Gastrocnemius medialis (tissue), 4 donors: ENCODE measurements around the gene CCDC146.

Experiments
- POLR2A ChIP-seq, 2 donors: fragments of 450-650 bp; IDR thresholded peaks; one replicate each; pipeline ENCODE4 v1.6.1; 2017; ENCODE audit warnings: antibody characterized with exemption in 2 of 2, mild to moderate bottlenecking in 2 of 2, moderate library complexity in 2 of 2
- TF ChIP-seq, protein P1 (sequence below), 5 experiments: fragments of 450-650 bp in 3 of 5; fragments of 200-600 bp in 2 of 5; sonication (generic) in 2 of 5; IDR thresholded peaks in 4 of 5; conservative IDR thresholded peaks in 1 of 5; 1 replicate in 4 of 5; 2 replicates in 1 of 5; pipeline ENCODE4 v1.5.1; 2016 to 2019; ENCODE audit warnings: antibody characterized with exemption in 5 of 5, mild to moderate bottlenecking in 3 of 5, moderate library complexity in 3 of 5

DNA sequence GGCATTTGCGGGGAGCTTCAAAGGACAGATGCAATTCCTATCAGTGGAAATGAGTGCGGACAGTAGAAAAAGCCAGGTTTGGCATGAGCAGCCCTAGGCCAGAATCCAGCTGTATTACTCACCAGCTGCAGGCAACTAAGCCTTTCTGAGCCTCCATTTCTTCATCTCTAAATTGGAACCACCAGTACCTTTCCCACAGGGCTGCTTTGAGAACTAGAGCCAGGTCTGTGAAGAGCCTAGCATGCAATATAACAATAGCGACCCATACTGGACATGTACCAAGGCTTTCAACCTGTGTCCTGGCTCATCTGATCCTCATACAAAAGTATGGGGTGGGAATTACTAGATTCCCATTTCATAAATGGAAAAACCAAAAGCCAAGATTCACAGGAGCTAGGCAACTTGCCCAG lies 192.8 kb downstream of the CCDC146 start:
- TF ChIP-seq, protein P1, sequence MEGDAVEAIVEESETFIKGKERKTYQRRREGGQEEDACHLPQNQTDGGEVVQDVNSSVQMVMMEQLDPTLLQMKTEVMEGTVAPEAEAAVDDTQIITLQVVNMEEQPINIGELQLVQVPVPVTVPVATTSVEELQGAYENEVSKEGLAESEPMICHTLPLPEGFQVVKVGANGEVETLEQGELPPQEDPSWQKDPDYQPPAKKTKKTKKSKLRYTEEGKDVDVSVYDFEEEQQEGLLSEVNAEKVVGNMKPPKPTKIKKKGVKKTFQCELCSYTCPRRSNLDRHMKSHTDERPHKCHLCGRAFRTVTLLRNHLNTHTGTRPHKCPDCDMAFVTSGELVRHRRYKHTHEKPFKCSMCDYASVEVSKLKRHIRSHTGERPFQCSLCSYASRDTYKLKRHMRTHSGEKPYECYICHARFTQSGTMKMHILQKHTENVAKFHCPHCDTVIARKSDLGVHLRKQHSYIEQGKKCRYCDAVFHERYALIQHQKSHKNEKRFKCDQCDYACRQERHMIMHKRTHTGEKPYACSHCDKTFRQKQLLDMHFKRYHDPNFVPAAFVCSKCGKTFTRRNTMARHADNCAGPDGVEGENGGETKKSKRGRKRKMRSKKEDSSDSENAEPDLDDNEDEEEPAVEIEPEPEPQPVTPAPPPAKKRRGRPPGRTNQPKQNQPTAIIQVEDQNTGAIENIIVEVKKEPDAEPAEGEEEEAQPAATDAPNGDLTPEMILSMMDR (IDR thresholded peaks at IDR 0.05 in 4 of 5, conservative IDR thresholded peaks at IDR 0.05 in 1 of 5), result no peak
- no peak for TF ChIP-seq POLR2A (IDR thresholded peaks at IDR 0.05)
